A673 (cell line): ENCODE data around the gene PRSS27.

Experiments
- CTCF ChIP-seq: fragments of 300-800, 200-600 bp; sonication (generic); conservative IDR thresholded peaks from 2 replicates; pipeline ENCODE4 v1.5.1; 2017; ENCODE audit warnings: low read depth, mild to moderate bottlenecking, antibody characterized with exemption, low read length, moderate library complexity, mixed read lengths
- EZH2 ChIP-seq: fragments of 200-600 bp; sonication (generic); IDR thresholded peaks from 2 replicates; pipeline ENCODE4 v1.6.1; 2017; ENCODE audit warnings: borderline replicate concordance, low read depth, mild to moderate bottlenecking, mixed read lengths, antibody characterized with exemption, low read length; ENCODE audit not compliant: poor library complexity, severe bottlenecking

DNA sequence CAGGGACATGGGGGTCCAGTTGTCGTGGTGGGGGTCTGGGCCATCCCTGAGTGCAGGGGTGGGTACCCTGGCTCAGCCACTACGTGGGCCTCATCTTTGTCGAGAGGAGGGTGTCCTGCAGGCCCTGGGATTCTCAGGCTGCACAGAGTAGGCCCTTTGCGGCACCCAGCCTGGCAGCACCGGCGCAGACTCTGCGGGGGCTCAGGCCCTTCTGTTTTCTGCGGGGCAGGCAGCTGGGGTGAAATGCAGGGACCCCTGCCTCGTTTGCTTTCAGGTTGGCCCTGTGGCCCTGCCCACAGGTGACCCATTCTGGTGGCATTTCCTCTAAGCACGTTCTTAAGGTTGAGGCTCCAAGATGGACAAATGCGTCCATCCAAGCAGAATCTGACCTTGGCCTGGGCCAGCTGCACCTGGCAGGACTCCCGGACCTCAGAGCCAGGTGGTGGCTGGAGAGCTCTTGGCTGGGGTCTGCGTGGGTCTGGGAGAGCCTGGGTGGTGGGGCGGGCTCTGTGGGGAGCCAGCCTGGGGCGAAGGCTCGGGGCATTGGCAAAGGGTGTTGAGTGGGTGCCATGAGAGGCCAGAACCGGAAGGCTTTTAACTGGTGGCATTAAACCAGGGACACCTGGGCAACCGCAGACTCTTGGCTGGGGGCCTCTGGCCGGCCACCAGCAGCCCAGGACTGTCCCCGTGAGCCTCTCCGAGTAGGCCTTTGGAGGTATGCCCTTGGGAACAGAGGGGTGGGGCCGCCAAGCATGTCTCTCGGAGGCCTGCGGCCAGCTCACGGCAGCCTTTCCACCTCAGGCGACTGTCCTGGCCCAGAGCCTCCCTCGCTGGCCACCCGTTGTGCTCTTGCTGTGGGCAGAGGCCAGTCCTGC, 16.9 kb downstream of the PRSS27 start:
- TF ChIP-seq CTCF (no peak), EZH2 (no peak)
